NCI-H748 (cell line): Measurements from ENCODE around the gene TP53I11.

ENCODE experiments used
- DNase-seq: peaks from one replicate; lab custom pipeline; 2025; ENCODE audit not compliant: unreplicated experiment; lab: John Stamatoyannopoulos, UW

The TP53I11 gene, protein sequence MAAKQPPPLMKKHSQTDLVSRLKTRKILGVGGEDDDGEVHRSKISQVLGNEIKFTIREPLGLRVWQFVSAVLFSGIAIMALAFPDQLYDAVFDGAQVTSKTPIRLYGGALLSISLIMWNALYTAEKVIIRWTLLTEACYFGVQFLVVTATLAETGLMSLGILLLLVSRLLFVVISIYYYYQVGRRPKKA

GRCh38 chr11:44950625-44951476 lies at the start of gene TP53I11:
Gene TP53I11 (minus strand): TSS chr11:44950883. CDS start chr11:44938335, 12,548 bp downstream.
- peak; percentile 77 for DNase-seq

- no peak for DNase-seq
Measured at GRCh38 chr11:44999068-44999467, 48.4 kb upstream of the TP53I11 start.

- DNase-seq = no peak
Measured at GRCh38 chr11:44998051-44998450, 47.4 kb upstream of the TP53I11 start.

GRCh38 chr11:44997566-44997965 lies 46.9 kb upstream of the TP53I11 start:
- no peak for DNase-seq

DNA sequence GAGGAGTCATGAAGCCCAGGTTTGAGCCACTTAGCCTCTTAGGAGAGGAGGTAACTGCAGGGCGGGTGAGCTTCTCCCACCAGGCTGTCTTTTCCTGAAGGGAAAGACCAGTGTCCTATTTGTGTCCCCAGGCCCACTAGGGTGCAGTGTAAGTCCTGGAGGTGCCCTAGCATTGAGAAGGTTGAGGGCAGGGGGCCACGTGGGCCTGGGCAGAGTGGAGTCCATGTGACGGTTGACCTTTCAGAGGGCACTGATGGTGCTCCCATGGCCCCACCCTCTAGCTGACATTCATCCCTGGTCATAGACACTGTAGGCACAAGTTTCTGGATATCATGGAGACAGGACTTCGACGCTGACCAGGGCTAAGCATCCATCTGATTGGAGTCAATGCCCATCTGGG lies 44.1 kb upstream of the TP53I11 start:
- DNase-seq = no peak

GRCh38 chr11:44993971-44994704 lies 43.5 kb upstream of the TP53I11 start:
- DNase-seq = no peak

- DNase-seq = no peak
Measured at GRCh38 chr11:44992774-44993173, 42.1 kb upstream of the TP53I11 start.

DNA sequence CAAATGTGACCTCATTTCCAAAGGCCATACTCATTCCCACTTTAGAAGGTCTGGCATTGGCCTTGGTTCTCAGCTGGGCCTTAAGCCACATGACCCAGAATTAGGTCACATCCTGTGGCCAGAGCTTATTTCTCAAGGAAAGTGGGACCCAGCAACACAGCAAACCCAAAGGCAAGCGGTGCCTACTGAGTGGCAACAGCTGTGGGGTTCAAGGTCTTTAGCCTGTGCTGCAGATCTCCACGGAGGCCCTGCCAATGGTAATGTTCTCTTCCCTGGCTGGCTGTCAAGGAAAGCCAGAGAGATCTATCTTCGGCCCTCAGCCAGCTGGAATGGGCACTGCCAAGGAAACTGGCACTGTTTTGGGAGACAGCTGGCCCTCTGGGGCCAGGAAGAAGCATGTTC lies 41.5 kb upstream of the TP53I11 start:
- no peak for DNase-seq

GRCh38 chr11:44990665-44991064 lies 40.0 kb upstream of the TP53I11 start:
- DNase-seq = no peak

- no peak for DNase-seq
Measured at GRCh38 chr11:44989831-44990566, 39.3 kb upstream of the TP53I11 start.

DNA sequence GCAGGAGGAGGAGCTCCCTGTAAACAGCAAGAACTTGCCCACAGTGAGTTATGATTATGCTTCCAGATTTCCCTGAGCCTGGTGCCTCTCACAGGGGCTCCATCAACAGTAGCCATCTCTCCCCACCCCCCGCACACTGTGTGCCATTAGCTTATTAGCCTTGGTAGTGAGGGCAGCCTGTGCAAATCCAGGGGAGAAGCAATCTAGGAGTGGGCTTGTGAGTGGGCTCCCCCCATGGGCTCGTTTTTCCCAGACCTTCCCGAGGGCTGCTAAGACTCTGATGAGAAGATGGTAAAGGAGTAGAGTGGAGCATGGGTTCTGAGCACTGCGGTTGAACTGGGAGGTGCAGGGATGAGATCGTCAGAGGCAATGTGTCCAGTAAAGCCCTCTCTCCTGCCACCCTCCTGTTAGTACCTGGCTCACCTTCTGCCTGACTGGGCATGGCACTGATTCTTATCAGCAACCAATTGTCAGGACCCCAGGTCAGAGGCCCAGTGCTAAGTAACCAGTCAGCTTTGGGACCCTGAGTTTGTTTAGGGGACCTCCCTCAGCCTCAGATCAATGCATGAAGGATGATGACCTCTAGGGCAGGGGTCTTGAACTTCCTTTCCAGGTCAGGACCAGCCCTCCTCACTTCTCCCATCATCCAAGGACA lies 38.4 kb upstream of the TP53I11 start:
- no peak for DNase-seq

DNA sequence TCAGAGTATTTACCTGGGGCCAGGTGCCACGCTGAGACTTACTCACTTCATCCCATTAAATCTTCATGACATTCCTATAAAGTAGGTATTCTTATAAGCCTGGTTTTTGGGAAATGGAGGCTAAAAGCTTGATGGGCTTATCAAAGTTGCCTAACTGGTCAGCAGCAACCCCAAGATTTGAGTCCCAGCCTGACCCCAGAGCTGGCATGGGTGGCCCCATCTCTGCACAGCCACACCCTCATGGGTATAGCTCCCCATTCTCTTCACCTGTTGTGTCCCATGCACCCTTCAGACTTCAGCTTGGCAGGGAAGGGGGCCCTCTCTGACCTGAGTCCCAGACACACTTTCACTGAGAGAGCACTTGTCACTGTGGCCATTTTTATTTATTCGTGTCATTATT lies 37.4 kb upstream of the TP53I11 start:
- no peak for DNase-seq

DNA sequence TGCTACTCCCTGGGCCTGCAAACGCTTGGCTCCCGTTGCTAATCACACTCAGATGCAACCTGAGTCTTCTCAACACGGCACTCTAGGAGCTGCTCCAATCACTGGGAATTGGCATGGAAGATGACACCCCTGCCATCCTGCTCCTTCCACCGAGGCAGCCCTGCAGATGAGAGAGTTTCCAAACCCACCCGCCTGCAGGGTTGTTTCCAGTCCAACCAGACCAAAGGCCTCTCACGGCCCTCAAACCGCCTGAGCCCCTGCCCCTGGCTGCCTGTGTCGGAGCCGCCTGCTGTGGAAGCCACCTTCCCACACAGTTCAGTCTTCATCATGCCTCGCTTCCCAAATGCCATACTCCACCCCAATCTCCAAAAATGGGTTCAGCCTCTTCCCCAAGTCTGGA lies 36.8 kb upstream of the TP53I11 start:
- DNase-seq = no peak

- no peak for DNase-seq
Measured at GRCh38 chr11:44986315-44986714, 35.6 kb upstream of the TP53I11 start.

- no peak for DNase-seq
Measured at GRCh38 chr11:44985721-44986120, 35.0 kb upstream of the TP53I11 start.

- no peak for DNase-seq
Measured at GRCh38 chr11:44983786-44984185, 33.1 kb upstream of the TP53I11 start.

- no peak for DNase-seq
Measured at GRCh38 chr11:44982496-44983062, 31.9 kb upstream of the TP53I11 start.

DNA sequence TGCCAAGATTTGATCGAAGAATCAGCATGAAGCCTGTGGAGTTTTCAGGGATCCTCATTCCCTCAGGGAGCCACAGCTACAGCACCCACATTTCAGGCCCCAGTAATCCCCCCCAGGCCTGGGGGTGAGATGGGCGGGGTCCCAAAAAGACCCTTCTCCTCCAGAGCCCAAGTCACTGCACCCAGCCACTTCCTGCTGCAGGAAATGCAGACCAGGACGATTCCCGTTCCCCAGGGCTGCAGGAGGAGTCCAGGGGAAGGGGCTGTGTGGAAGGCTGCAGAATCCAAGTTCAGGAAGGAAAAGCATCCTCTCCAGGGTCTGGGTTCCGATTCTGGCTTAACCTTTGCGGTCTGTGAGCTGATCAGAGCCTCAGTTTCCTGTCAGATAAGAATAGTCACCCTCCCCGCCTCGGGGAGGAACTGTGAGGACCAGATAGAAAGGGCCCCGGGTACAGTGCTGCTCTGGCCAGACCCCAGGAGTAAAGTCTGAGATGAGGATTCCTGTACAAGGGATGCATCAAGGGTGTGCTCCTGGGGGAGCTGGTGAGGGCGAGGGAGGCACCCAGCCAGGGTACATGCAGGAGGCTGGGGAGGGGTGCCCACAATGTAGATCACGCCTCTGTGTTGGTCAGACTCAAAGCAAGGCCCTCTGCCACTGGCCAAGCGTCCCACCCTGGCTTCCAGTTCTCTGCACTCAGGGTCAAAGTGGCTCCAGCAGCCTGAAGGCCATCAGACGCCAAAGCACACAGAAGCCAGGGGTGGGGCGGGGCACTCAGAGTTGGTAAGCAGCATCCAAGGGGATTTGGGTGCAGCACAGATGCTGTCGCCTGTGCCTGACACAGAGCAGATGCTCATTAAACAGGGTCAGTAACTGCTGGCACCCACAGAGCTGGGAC lies 30.1 kb upstream of the TP53I11 start:
- no peak for DNase-seq
